Cardiac septum (tissue), 1 donor: ENCODE data around the gene IQUB. TPM values are rescaled to one million over a fixed set of nuclear protein-coding genes. Genes with fewer than 3 reads are reported as not detected.
"Not testable (repeated sequence)": the region's sequence is repeated elsewhere in the genome, so short reads cannot be mapped to it uniquely, and the experiment has no call there.

Experiments used
- DNase-seq: peaks from one replicate; pipeline ENCODE4 v3.0.0-alpha.2; 2020; ENCODE audit warnings: low spot score
- intact Hi-C: fragments of 100-400 bp; cut with DNase I; formaldehyde crosslinking; loops from one replicate; pipeline ENCODE4 v1.14.0; 2022
- total RNA-seq: library from RNA; stranded (reverse); fragmentation: NEBNext Ultra II Directional; extraction: Animal tissue kit (Norgen Biotek cat#: 25700); gene quantifications from one replicate; pipeline ENCODE4 v1.2.1, GENCODE V29; 2021
- donor health status: DM: no; HTN: no; CAD: no.

IQUB gene
- total RNA-seq, 1 donor from 2014 or later, result 0.78 TPM

DNA sequence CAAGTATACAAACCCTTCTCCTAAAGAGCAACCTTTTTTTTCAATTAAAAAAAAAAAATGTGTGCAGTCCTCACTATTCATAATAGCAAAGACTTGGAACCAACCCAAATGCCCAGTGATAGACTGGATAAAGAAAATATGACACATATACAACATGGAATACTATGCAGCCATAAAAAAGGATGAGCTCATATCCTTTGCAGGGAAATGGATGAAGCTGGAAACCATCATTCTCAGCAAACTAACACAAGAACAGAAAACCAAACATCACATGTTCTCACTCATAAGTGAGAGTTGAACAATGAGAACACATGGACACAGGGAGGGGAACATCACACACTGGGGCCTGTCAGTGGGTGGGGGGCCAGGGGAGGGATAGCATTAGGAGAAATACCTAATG, 17.7 kb upstream of the IQUB start:
- intact Hi-C loops, DNase-seq: not testable (repeated sequence)

DNA sequence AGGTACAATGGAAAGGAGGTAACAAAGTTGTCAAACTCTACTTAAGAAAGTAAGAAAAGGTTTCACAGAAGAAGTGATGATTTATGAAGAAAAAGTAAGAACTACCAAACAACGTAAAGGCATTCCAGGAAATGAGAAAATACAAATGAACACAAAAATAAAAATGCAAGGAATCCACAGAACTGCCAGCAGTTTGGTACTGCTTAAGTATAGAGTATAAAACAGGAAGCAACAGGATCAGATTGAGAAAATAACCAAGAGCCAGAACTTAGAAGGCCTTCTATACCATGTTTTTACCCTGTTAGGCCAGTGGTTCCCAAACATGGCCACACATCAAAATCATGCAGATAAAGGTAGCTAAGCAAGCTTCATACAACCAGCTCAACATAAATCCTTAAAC, 14.0 kb upstream of the IQUB start:
- DNase-seq, result no peak
- intact Hi-C loops, result no loop called here

DNA sequence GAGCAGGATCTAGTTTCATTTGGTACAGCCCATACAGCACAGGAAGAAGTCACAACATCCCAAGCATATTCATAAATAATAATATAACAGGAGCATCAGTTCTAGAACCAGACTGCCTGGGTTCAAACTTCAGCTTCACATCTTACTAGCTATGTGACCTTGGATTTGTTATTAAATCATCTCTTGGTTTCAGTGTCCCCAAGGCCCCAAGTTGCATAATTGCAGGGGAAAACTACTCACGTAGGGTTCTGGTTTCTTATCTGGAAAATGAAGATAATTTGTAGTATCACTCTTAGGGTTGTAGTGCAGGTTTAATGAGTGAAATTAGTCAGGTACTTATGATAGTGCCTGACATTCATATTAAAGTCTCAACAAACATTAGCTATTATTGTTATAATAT, 5.5 kb upstream of the IQUB start:
- intact Hi-C loops, result loop anchor here (5.0 kb wide), 1 partner anchor 48 kb away; no protein-coding TSS in a partner anchor
- DNase-seq, result no peak

DNA sequence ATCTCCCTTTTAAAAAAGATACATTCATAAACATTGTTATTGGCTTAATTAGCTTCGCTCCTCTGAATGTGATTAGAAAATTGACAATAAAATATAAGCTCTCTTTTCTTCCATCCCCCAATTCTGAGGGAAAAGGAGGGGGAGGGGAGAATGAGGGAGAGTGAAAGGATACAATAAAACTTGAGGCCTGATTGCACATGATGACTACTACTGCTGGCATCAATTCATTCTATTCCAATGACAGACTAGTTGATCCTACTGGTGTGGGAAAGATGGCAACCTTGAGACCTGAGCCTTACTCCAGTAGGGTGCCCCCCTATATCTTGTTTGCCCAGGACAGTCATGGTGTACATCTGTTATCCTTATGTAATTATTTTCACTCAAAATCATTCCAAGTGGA, 4.5 kb upstream of the IQUB start:
- intact Hi-C loops, result loop anchor here (5.0 kb wide), 1 partner anchor 47 kb away; no protein-coding TSS in a partner anchor
- DNase-seq, result no peak

DNA sequence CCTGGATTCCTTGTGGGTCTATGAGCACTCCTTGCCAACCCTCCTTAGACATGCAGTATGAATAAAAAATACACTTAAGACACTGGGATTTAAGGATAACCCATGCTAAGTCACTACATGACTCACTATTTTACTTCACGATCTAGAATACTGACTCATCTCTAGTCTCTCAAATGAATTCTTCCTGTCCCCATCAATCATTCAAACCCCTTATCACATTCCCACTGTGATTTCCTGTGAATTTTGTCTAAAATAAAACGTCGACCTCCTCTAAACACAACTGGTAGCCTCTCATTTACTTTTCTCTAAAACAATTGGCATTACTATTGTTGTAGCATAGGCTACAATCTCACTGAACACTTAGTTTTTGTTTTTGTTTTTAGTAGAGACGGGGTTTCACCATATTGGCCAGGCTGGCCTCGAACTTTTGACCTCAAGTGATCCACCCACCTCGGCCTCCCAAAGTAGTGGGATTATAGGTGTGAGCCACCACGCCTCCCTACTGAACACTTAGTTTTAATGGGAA, 3.9 kb upstream of the IQUB start:
- DNase-seq, result no peak
- intact Hi-C loops, result loop anchor here (5.0 kb wide), 1 partner anchor 46 kb away; no protein-coding TSS in a partner anchor

DNA sequence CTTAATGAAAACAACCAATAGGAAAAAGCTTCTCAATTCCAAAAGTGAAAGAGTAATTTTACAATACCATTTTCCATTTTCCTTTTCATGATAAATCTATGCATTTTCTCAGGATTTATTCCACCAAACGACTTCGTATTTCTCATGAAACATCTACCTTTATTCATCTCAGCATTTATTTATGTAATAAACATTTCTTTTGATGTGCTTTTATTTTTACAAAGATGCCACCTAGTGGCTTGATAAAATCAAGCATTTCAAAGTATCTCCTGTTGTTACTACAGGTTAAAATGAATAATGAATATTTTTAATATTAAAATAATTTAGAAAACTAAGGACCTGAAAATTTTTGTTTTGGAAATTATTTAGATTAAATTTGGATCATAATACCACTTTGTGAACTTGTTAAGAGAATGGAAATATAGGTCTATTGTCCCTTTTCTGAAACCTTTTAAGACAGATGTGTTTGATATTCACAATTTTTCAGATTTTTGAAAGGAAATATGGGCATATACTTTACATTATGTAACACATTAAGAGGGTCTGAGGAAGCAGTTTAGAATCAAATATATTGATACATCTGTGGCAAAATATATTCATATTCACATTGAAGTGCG, 2.7 kb upstream of the IQUB start:
- intact Hi-C loops, result loop anchor here (5.0 kb wide), 1 partner anchor 45 kb away; no protein-coding TSS in a partner anchor
- DNase-seq, result no peak

DNA sequence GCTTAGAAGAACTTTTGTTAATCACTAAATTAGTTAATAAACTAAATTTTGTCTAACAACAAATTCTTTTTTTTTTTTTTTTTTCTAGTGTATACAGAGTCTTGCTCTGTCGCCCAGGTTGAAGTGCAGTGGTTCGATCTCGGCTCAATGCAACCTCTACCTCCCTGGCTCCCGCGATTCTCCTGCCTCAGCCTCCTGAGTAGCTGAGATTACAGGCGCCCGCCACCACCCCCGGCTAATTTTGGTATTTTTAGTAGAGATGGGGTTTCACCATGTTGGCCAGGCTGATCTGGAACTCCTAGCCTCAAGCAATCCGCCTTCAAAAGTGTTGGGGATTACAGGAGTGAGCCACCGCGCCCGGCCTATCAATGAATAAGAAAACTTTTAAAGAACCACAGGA, 1.1 kb upstream of the IQUB start:
- DNase-seq, result no peak
- intact Hi-C loops, result loop anchor here (5.0 kb wide), 1 partner anchor 43 kb away; no protein-coding TSS in a partner anchor

DNA sequence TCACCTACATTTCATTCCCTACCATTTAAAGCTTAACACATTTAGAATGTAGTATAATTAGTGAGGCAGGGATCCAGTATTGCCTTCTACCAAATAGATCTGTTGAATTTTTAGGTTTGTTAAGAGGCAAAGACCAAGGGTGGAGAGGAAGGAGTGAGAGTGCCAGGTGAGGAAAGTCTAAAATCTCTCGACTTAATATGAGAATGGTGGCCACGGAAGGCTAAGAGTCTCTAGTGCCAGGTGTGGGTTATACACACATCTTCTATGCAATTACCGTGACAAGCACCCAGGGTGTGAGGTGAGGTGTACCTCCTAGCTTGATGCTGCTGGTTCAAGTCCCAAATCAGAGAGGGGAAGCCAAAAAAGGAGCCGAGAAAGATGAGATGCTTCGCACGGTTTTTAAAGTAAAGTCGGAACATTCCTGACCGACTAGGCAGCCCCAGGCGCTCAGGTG, 439 bp downstream of the IQUB start:
- intact Hi-C loops, result no loop called here
- DNase-seq, result no peak

DNA sequence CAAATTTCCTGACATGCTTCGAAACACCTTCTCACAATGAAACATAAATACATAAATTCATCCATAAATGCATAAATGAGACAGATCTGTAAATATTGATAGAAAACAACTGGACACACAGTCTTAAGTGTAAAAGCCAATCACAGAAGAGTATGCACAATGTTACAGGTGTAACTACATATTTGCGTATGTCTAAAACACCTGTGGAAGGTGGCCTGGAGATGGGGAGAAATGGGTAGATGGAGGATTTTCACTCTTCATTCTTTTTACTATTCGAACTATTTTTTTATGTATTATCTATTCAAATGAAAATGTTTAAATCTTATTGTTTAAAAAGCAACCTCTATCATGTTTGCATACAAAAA, 860 bp downstream of the IQUB start:
- intact Hi-C loops, result no loop called here
- no peak for DNase-seq

DNA sequence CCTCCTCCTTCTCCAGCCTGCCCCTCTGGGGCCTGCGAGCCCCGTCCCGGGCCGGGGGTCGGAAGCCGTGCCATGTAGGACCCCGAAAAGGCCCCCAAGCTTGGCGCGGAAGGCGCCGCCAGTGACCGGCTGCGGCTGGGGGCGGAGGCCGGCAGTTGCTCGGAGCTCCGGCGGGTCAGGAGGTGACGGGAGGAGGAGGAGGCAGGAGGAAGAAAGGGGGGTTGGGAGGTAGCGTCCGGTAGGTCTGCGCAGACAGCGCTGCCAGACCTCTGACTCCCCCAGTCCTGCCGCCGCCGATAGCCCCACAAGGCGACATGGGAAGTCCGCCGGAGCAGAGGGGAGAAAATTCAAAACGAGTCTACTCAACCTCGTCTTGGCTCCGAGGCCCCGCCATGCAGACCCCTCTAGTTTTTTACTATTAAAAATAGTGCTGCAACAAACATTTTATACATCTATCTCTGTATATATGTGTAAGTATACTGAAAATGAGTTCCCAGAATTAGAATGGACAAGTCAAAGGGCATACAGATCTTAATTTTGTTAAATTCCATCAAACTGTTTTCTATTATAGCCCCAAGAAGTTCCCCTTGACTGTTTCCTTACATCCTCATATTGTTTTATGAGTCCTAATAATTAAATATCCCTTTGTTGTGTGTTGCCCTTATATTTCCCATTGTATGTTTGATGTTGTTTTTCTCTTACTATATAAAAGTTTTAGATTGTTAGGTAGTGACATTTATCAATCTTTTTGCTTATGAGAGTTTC, 1.4 kb downstream of the IQUB start:
- intact Hi-C loops, result not testable (repeated sequence)
- peak; percentile 78 for DNase-seq

DNA sequence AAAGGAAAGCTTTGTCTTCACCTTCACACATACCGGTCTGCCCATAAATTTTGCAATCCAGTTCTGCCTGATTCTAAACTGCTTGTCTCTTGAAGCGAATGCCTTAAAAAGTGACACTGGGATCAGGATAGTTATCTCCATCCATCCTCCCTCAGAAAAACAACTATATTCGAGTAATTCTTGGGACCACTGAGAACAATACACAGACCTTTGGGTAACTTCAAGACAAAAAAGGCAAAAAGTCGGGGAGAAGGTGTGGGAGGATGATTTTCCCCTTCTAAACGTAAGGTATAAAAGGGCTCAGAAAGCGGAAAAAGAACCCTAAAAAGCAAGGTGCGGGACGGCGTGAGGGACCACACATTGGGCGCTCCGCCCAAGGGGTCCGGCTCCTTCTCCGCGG, 2.1 kb downstream of the IQUB start:
- DNase-seq, intact Hi-C loops: not testable (repeated sequence)

DNA sequence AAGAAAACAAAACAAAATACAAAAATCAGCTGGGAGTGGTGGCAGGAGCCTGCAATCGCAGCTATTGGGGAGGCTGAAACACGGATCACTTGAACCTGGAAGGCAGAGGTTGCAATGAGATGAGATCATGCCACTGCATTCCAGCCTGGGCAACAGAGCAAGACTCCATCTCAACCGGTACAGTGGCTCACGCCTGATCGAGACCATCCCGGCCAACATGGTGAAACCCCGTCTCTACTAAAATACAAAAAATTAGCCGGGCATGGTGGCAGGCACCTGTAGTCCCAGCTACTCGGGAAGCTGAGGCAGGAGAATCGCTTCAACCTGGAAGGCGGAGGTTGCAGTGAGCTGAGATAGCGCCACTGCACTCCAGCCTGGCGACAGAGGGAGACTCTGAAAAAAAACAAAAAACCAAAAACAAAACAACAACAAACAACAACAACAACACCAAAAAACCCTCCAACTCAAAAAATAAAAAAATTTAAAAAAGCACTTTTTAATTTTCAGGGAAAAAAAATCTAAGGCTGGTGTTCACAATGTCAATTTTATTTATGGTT, 4.3 kb downstream of the IQUB start:
- intact Hi-C loops, DNase-seq: not testable (repeated sequence)

DNA sequence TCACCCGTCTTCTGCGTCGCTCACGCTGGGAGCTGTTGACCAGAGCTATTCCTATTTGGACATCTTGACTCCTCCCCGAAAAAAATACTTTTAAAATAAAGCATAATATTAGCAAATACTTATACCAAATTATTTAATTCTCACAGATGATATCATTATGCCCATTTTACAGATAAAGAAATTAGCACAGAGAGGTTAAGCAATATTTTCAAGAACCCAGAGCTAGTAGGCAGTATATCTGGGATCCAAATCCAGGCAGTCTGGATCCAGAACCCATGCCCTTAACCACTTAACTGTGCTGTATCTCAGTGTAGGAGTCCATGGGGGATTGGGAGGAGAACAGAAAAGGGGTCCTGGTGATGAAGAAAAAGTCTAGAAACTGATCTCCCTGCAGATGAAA, 6.1 kb downstream of the IQUB start:
- DNase-seq, result no peak
- intact Hi-C loops, result no loop called here

DNA sequence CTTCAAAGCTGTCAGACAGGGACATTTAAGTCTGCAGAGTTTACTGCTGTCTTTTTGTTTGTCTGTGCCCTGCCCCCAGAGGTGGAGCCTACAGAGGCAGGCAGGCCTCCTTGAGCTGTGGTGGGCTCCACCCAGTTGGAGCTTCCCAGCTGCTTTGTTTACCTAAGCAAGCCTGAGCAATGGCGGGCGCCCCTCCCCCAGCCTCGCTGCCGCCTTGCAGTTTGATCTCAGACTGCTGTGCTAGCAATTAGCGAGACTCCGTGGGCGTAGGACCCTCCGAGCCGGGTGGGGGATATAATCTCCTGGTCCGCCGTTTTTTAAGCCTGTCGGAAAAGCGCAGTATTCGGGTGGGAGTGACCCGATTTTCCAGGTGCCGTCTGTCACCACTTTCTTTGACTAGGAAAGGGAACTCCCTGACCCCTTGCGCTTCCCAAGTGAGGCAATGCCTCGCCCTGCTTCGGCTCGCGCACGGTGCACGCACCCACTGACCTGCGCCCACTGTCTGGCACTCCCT, 6.6 kb downstream of the IQUB start:
- intact Hi-C loops, DNase-seq: not testable (repeated sequence)

DNA sequence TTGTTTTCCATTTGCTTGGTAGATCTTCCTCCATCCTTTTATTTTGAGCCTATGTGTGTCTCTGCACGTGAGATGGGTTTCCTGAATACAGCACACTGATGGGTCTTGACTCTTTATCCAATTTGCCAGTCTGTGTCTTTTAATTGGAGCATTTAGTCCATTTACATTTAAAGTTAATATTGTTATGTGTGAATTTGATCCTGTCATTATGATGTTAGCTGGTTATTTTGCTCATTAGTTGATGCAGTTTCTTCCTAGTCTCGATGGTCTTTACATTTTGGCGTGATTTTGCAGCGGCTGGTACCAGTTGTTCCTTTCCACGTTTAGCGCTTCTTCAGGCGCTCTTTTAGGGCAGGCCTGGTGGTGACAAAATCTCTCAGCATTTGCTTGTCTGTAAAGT, 7.9 kb downstream of the IQUB start:
- DNase-seq, intact Hi-C loops: not testable (repeated sequence)

DNA sequence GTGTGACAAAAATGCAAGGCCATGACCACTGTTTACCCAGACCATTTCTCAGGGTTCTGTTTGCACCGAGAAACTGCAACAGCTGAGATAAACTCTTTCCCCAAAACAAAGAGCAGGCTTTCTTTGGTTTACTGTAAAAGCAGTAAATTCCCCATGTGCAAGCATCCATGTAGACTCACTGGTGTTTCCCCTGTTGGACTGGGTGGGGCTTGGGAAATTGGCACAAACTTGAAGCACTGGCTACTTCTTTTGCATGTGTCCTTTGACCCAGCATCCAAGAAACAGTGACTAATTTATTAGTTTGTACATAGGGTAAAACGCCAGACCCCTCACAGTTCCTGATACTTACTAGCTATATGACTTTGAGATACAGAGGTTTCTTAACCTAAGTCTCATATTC, 12.3 kb downstream of the IQUB start:
- no peak for DNase-seq
- intact Hi-C loops, result no loop called here

DNA sequence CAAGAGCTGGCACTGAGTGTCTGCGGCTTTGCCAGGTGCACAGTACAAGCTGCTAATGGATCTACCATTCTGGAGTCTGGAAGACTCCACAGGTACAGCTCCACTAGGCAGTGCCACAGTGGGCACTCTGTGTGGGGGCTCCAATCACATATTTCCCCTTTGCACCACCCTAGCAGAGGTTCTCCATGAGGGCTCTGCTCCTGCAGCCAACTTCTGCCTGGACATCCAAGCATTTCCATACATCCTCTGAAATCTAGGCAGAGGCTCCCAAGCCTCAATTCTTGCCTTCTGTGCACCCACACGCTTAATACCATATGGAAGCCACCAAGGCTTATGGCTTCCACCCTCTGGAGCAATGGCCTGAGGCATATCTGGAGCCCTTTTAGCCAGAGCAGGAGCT, 29.2 kb downstream of the IQUB start:
- intact Hi-C loops, result no loop called here
- DNase-seq, result no peak

DNA sequence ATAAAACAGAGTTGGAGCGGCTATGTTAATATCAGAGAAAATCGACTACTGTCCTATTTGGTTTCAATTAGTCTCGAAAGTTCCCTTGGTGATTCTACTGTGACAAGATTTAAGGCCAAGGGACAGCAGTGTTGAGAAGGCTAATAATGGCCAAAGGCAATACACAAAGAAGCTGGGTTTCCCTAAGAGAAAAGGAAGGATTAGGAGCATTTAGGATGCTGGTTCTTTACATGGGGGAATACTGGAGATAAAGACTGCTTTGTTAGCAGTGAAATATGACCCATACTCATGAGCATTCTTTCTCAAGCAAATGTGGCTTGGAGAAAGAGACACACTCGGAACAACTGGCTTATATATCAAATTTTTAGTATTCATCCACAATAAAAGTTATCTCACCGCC, 32.2 kb downstream of the IQUB start:
- DNase-seq, result no peak
- intact Hi-C loops, result no loop called here

DNA sequence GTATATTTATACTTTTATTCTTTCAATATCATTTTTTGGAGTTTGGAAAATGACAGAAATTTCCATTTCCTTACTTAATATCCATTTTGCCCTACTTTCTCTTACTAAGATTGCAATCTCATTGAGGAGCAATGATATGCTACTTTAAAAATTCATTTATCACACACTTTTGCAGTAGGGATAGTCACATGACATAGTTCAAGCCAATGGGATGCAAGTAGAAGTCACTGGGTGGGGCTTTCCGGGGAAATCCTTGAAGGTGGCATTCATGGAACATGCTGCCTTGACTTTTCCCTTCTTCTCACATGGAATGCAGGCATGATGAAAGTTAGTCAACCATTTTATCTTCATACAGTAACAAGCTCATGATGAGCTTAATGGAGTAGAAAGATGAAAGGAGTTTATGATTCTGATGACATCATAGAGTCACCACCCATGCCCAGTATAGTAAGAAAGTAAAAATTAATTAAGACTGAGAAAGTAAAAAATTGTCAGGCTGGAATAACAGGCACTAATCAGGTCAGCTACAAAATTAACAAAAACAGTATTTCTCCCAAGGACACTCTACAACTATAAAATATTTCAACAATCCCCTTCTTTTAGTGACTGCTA, 33.4 kb downstream of the IQUB start:
- intact Hi-C loops, result no loop called here
- DNase-seq, result no peak
